ENCODE results near the gene FRMD4A.

DNA sequence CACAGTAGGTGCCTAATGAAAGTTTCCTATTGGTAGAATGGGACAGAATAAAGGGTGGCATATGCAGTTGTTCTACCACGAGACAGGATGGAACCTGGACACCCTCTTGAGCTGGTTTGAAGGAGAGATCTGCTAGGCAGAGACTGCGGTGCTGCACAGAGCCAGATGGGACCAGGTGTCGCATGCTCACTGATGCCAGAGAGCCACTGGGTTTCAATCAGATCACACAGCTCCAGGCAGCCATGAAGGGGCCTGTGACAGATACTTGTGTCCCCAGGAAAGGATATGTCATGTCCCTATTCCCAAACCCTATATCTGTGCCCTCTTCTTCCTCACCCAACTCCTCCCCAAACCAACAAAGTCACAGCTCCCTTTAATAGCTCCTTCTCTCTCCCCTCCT is 508.2 kb downstream of the FRMD4A start:
- TF ChIP-seq, protein P1, sequence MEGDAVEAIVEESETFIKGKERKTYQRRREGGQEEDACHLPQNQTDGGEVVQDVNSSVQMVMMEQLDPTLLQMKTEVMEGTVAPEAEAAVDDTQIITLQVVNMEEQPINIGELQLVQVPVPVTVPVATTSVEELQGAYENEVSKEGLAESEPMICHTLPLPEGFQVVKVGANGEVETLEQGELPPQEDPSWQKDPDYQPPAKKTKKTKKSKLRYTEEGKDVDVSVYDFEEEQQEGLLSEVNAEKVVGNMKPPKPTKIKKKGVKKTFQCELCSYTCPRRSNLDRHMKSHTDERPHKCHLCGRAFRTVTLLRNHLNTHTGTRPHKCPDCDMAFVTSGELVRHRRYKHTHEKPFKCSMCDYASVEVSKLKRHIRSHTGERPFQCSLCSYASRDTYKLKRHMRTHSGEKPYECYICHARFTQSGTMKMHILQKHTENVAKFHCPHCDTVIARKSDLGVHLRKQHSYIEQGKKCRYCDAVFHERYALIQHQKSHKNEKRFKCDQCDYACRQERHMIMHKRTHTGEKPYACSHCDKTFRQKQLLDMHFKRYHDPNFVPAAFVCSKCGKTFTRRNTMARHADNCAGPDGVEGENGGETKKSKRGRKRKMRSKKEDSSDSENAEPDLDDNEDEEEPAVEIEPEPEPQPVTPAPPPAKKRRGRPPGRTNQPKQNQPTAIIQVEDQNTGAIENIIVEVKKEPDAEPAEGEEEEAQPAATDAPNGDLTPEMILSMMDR (IDR thresholded peaks at IDR 0.05), result no peak
- TF ChIP-seq ZFX (IDR thresholded peaks at IDR 0.05; ENCODE audit: borderline replicate concordance), result no peak
